Measurements from ENCODE around the gene ACSS2. TPM values are rescaled to one million over a fixed set of nuclear protein-coding genes. Genes with fewer than 3 reads are reported as not detected.

The ACSS2 gene
- total and polyA plus RNA-seq, 2 donors (not counting 1 experiment from before 2014, with no cell fraction given), result 59.4 to 129 TPM

DNA sequence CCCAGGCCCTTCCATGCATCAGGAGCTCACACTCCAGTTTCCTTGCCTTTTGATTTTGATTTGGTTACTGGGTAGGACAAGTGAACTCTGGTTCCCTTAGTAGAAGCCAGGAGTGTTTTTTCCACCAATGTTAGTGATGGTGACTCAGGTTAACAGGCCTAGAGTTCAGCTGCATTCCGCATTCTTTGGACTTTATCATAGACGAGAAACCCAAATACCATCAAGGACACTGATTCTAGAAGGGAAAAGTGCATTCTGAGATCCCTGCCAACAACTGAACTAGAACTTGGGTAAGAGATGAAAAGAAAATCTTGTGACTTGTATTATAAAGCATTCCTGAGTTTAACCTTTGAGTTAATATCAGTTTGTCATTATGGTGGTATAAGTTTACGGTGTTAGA is 70.2 kb downstream of the ACSS2 start:
- Histone ChIP-seq H3K27me3 (ENCODE audit: control insufficient read depth, insufficient read depth, low read length) (no peaks in the 10 kb centered on the region), H3K9ac (ENCODE audit: insufficient read depth, low read length) (no peak overlapping the region), H3K4me2 (ENCODE audit: extremely low read depth, insufficient read depth, low read length) (no peak overlapping the region), H2AFZ (ENCODE audit: low read length) (no peak overlapping the region), H3K4me3 (replicated peaks in 1 of 4; ENCODE audit: control extremely low read depth in 1 of 4, insufficient read depth in 1 of 4, low read depth in 3 of 4, low read length in 4 of 4) (no peak overlapping the region), H3K4me1 (ENCODE audit: control insufficient read depth, extremely low read depth, insufficient read depth, low read length) (peaks cover 2% of the 10 kb centered on the region), H3K9me3 (ENCODE audit: control insufficient read depth, insufficient read depth, low read depth, low read length) (no peaks in the 10 kb centered on the region), H3K79me2 (ENCODE audit: control insufficient read depth, insufficient read depth, low read length) (no peaks in the 10 kb centered on the region), H3K27ac (ENCODE audit: insufficient read depth, low read length) (no peak overlapping the region), H4K20me1 (ENCODE audit: control insufficient read depth, extremely low read depth, insufficient read depth, low read length) (no peaks in the 10 kb centered on the region), H3K36me3 (ENCODE audit: control insufficient read depth, insufficient read depth, low read length) (peaks cover 12% of the 10 kb centered on the region)
- DNase-seq (ENCODE audit: low read depth in 2 of 2), result peak in 1 of 2 donors; percentile 69
- TF ChIP-seq, protein P1, sequence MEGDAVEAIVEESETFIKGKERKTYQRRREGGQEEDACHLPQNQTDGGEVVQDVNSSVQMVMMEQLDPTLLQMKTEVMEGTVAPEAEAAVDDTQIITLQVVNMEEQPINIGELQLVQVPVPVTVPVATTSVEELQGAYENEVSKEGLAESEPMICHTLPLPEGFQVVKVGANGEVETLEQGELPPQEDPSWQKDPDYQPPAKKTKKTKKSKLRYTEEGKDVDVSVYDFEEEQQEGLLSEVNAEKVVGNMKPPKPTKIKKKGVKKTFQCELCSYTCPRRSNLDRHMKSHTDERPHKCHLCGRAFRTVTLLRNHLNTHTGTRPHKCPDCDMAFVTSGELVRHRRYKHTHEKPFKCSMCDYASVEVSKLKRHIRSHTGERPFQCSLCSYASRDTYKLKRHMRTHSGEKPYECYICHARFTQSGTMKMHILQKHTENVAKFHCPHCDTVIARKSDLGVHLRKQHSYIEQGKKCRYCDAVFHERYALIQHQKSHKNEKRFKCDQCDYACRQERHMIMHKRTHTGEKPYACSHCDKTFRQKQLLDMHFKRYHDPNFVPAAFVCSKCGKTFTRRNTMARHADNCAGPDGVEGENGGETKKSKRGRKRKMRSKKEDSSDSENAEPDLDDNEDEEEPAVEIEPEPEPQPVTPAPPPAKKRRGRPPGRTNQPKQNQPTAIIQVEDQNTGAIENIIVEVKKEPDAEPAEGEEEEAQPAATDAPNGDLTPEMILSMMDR (conservative IDR thresholded peaks at IDR 0.05 in 1 of 2, IDR thresholded peaks at IDR 0.05 in 1 of 2; ENCODE audit: low read depth in 1 of 2, low read length in 2 of 2), result no peak
- no peak for TF ChIP-seq EZH2 (IDR thresholded peaks at IDR 0.05; ENCODE audit: low read length, missing control alignments)

DNA sequence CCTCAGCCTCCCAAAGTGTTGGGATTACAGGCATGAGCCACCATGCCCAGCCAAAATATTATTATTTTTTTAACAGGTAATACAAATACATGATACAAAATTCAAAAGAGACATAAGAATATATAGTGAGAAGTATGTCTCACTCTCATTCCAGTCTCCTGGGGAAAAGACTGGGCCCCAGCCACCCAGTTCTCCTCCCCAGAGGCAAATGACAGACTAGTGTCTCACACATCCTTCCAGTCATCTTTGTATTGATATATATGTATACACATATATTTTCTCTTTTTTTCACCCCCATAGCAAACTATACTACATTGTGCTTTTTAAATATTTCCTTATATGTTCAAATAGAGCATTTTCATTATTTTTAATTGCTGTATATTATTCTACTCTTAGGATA is 70.9 kb downstream of the ACSS2 start:
- Histone ChIP-seq H3K27ac (ENCODE audit: insufficient read depth, low read length) (no peak overlapping the region), H3K27me3 (ENCODE audit: control insufficient read depth, insufficient read depth, low read length) (no peaks in the 10 kb centered on the region), H3K79me2 (ENCODE audit: control insufficient read depth, insufficient read depth, low read length) (no peaks in the 10 kb centered on the region), H3K4me3 (replicated peaks in 1 of 4; ENCODE audit: control extremely low read depth in 1 of 4, insufficient read depth in 1 of 4, low read depth in 3 of 4, low read length in 4 of 4) (no peak overlapping the region), H3K4me1 (ENCODE audit: control insufficient read depth, extremely low read depth, insufficient read depth, low read length) (peaks cover 2% of the 10 kb centered on the region), H3K36me3 (ENCODE audit: control insufficient read depth, insufficient read depth, low read length) (peaks cover 11% of the 10 kb centered on the region), H3K9ac (ENCODE audit: insufficient read depth, low read length) (no peak overlapping the region), H2AFZ (ENCODE audit: low read length) (no peak overlapping the region), H3K4me2 (ENCODE audit: extremely low read depth, insufficient read depth, low read length) (no peak overlapping the region), H3K9me3 (ENCODE audit: control insufficient read depth, insufficient read depth, low read depth, low read length) (no peaks in the 10 kb centered on the region), H4K20me1 (ENCODE audit: control insufficient read depth, extremely low read depth, insufficient read depth, low read length) (no peaks in the 10 kb centered on the region)
- TF ChIP-seq EZH2 (IDR thresholded peaks at IDR 0.05; ENCODE audit: low read length, missing control alignments), result no peak
- DNase-seq (ENCODE audit: low read depth in 2 of 2), result no peak

DNA sequence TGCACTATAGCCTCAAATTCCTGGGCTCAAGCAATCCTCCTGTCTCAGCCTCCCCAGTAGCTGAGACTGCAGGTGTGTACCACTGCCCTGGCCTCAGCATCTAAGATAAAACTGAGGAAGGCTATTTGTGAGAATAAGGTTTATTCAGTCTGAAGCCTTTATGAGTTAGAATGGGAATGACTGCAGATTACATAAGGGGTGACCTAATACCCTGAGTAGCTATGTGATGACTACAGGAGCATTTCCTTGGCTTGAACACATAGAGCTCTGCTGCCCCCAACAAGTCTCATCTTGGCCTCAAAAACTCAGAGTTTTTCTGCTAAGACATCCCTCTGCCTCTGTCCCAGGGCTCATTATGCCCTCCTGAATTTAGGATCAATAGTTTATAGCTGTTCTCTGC is 71.6 kb downstream of the ACSS2 start:
- no peak overlapping the region for H2AFZ ChIP-seq (ENCODE audit: low read length)
- H3K79me2 ChIP-seq (ENCODE audit: control insufficient read depth, insufficient read depth, low read length), result no peaks in the 10 kb centered on the region
- no peak overlapping the region for H3K9ac ChIP-seq (ENCODE audit: insufficient read depth, low read length)
- H4K20me1 ChIP-seq (ENCODE audit: control insufficient read depth, extremely low read depth, insufficient read depth, low read length), result no peaks in the 10 kb centered on the region
- no peak overlapping the region for H3K27ac ChIP-seq (ENCODE audit: insufficient read depth, low read length)
- peaks cover 2% of the 10 kb centered on the region for H3K4me1 ChIP-seq (ENCODE audit: control insufficient read depth, extremely low read depth, insufficient read depth, low read length)
- no peaks in the 10 kb centered on the region for H3K9me3 ChIP-seq (ENCODE audit: control insufficient read depth, insufficient read depth, low read depth, low read length)
- H3K27me3 ChIP-seq (ENCODE audit: control insufficient read depth, insufficient read depth, low read length), result no peaks in the 10 kb centered on the region
- TF ChIP-seq, protein P1 (conservative IDR thresholded peaks at IDR 0.05 in 1 of 2, IDR thresholded peaks at IDR 0.05 in 1 of 2; ENCODE audit: low read depth in 1 of 2, low read length in 2 of 2), result peak in 1 of 2 donors; percentile 8
- TF ChIP-seq EZH2 (IDR thresholded peaks at IDR 0.05; ENCODE audit: low read length, missing control alignments), result no peak
- DNase-seq (ENCODE audit: low read depth in 2 of 2), result peak; percentile 67 to 80
- no peak overlapping the region for H3K4me3 ChIP-seq (replicated peaks in 1 of 4; ENCODE audit: control extremely low read depth in 1 of 4, insufficient read depth in 1 of 4, low read depth in 3 of 4, low read length in 4 of 4)
- H3K4me2 ChIP-seq (ENCODE audit: extremely low read depth, insufficient read depth, low read length), result no peak overlapping the region
- H3K36me3 ChIP-seq (ENCODE audit: control insufficient read depth, insufficient read depth, low read length), result peaks cover 7% of the 10 kb centered on the region

Measured in fibroblast of lung (primary cell).